ENCODE data around the gene ZDHHC6. TPM values are rescaled to one million over a fixed set of nuclear protein-coding genes. Genes with fewer than 3 reads are reported as not detected.

The ZDHHC6 gene
- total and polyA plus RNA-seq, 4 donors: 25.8 to 38.3 (median 30.1) TPM

- ATAC-seq (ENCODE audit: insufficient read depth, low FRiP score): no peak
- peak in 2 of 3 donors; percentile 53 to 57 for DNase-seq
- TF ChIP-seq CTCF (IDR thresholded peaks at IDR 0.05; ENCODE audit: control extremely low read depth, extremely low read depth): peak; percentile 14
- H3K27ac ChIP-seq (ENCODE audit: low read depth in 1 of 2, low read length in 1 of 2): no peak overlapping the region
- no peak overlapping the region for H3K9ac ChIP-seq (ENCODE audit: insufficient read depth in 1 of 2, low read length in 2 of 2)
- no peak overlapping the region for H3K4me3 ChIP-seq
- no peaks in the 10 kb centered on the region for H3K9me3 ChIP-seq (ENCODE audit: control insufficient read depth in 4 of 4, insufficient read depth in 3 of 4, low read length in 3 of 4)
- 92 to 93% methylated on average over 2 of the region's 2 CpGs for WGBS, 2 donors
- H3K27me3 ChIP-seq (ENCODE audit: control insufficient read depth in 3 of 3, insufficient read depth in 3 of 3, low read length in 2 of 3): no peaks in the 10 kb centered on the region
- H3K4me1 ChIP-seq (ENCODE audit: control insufficient read depth in 5 of 5, insufficient read depth in 5 of 5, low read length in 5 of 5): no peaks in the 10 kb centered on the region
- peaks cover 12 to 45% (median 40%) of the 10 kb centered on the region in 4 donors for H3K36me3 ChIP-seq (ENCODE audit: control insufficient read depth in 4 of 4, insufficient read depth in 4 of 4, low read length in 4 of 4)
Measured at GRCh38 chr10:112434988-112435619, 11.6 kb downstream of the ZDHHC6 start.

- WGBS, 2 donors: 95% methylated on average over 2 of the region's 2 CpGs
- Histone ChIP-seq H3K9me3 (ENCODE audit: control insufficient read depth in 4 of 4, insufficient read depth in 3 of 4, low read length in 3 of 4) (no peaks in the 10 kb centered on the region), H3K27me3 (ENCODE audit: control insufficient read depth in 3 of 3, insufficient read depth in 3 of 3, low read length in 2 of 3) (no peaks in the 10 kb centered on the region), H3K36me3 (ENCODE audit: control insufficient read depth in 4 of 4, insufficient read depth in 4 of 4, low read length in 4 of 4) (peaks cover 20 to 43% (median 38%) of the 10 kb centered on the region in 4 donors), H3K4me1 (ENCODE audit: control insufficient read depth in 5 of 5, insufficient read depth in 5 of 5, low read length in 5 of 5) (no peaks in the 10 kb centered on the region), H3K9ac (ENCODE audit: insufficient read depth in 1 of 2, low read length in 2 of 2) (no peak overlapping the region), H3K4me3 (no peak overlapping the region), H3K27ac (ENCODE audit: low read depth in 1 of 2, low read length in 1 of 2) (no peak overlapping the region)
- DNase-seq (no peak), ATAC-seq (ENCODE audit: insufficient read depth, low FRiP score) (no peak)
- TF ChIP-seq CTCF (IDR thresholded peaks at IDR 0.05; ENCODE audit: control extremely low read depth, extremely low read depth): no peak
Measured at GRCh38 chr10:112433136-112433535, 13.6 kb downstream of the ZDHHC6 start.

GRCh38 chr10:112429654-112430230 is 17.0 kb downstream of the ZDHHC6 start:
- WGBS, 2 donors: 81 to 89% methylated on average over 15 of the region's 15 CpGs
- Histone ChIP-seq H3K36me3 (ENCODE audit: control insufficient read depth in 4 of 4, insufficient read depth in 4 of 4, low read length in 4 of 4) (peaks cover 20 to 33% (median 27%) of the 10 kb centered on the region in 4 donors), H3K27ac (ENCODE audit: low read depth in 1 of 2, low read length in 1 of 2) (no peak overlapping the region), H3K4me3 (no peak overlapping the region), H3K27me3 (ENCODE audit: control insufficient read depth in 3 of 3, insufficient read depth in 3 of 3, low read length in 2 of 3) (no peaks in the 10 kb centered on the region), H3K9ac (ENCODE audit: insufficient read depth in 1 of 2, low read length in 2 of 2) (no peak overlapping the region), H3K4me1 (ENCODE audit: control insufficient read depth in 5 of 5, insufficient read depth in 5 of 5, low read length in 5 of 5) (no peaks in the 10 kb centered on the region), H3K9me3 (ENCODE audit: control insufficient read depth in 4 of 4, insufficient read depth in 3 of 4, low read length in 3 of 4) (no peaks in the 10 kb centered on the region)
- DNase-seq: no peak
- TF ChIP-seq CTCF (IDR thresholded peaks at IDR 0.05; ENCODE audit: control extremely low read depth, extremely low read depth): no peak
- no peak for ATAC-seq (ENCODE audit: insufficient read depth, low FRiP score)
